D721Med (cell line): ENCODE data around the gene RASGRP3.

Experiments
- DNase-seq: peaks from one replicate; pipeline ENCODE4 v3.0.0; 2011; ENCODE audit warnings: low spot score; ENCODE audit not compliant: insufficient read length
- FAIRE-seq: peaks from 2 replicates; lab custom pipeline; 2011; peaks lifted over from hg19 to GRCh38; lab: Jason Lieb, UNC
- TF ChIP-seq, protein P1 (sequence below): IDR thresholded peaks from 2 replicates; pipeline ENCODE4 v1.5.1; 2012; ENCODE audit warnings: mild to moderate bottlenecking, control low read depth; ENCODE audit not compliant: insufficient read depth; ENCODE audit errors: missing control alignments

The RASGRP3 gene

GRCh38 chr2:33589444-33589843 is 113.0 kb downstream of the RASGRP3 start:
- TF ChIP-seq, protein P1, sequence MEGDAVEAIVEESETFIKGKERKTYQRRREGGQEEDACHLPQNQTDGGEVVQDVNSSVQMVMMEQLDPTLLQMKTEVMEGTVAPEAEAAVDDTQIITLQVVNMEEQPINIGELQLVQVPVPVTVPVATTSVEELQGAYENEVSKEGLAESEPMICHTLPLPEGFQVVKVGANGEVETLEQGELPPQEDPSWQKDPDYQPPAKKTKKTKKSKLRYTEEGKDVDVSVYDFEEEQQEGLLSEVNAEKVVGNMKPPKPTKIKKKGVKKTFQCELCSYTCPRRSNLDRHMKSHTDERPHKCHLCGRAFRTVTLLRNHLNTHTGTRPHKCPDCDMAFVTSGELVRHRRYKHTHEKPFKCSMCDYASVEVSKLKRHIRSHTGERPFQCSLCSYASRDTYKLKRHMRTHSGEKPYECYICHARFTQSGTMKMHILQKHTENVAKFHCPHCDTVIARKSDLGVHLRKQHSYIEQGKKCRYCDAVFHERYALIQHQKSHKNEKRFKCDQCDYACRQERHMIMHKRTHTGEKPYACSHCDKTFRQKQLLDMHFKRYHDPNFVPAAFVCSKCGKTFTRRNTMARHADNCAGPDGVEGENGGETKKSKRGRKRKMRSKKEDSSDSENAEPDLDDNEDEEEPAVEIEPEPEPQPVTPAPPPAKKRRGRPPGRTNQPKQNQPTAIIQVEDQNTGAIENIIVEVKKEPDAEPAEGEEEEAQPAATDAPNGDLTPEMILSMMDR: no peak
- FAIRE-seq: no peak
- no peak for DNase-seq

GRCh38 chr2:33595385-33595784 is 118.9 kb downstream of the RASGRP3 start:
- FAIRE-seq: no peak
- no peak for DNase-seq
- TF ChIP-seq, protein P1: no peak

DNA sequence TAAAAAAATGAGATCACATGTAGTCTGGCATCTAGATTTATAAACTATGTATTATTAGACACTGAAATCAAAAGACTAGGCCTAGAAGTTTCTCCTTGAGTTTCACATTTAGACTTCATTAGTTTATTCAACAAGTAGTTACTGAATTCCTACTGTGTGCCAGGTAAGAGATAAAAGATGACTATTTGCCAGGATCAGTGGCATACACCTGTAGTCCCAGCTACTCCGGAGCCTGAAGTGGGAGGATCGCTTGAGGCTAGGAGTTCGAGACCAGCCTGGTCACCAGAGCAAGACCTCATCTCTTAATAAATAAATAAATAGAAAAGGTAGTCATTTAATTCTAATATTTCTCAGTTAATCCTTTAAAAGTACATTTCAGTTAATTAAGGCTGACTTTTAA is 120.6 kb downstream of the RASGRP3 start:
- DNase-seq (no peak), FAIRE-seq (no peak)
- TF ChIP-seq, protein P1: no peak

DNA sequence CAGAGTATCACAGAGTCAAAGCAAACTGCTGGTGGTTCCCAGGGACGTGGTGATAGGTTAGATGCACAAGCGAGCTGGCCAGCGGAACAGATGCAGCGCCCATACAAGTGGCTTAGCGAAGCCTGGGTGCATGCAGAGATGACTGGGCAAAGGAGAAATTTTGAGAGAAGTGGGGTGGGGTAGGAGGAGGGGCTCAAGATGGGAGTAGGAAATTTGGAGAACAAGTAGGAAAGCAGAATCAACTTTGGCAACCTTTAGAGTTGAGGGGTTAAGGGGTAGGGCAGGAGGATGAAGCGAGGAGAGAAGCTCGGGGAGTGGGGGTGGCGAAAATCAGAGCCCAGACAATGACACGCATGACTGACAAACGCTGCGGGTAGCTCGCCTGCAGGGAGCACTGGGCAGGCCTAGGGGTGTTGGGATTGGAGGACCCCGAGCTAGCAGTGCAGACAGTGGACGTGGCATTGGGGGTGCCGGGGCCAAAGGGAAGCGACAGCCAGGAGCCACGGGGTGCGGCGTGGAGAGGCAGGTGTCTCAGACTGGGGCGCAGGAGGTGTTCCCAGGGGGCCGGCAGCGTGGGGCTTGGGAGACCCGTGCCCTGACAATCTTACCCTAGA is 122.2 kb downstream of the RASGRP3 start:
- DNase-seq (no peak), FAIRE-seq (no peak)
- TF ChIP-seq, protein P1: no peak

DNA sequence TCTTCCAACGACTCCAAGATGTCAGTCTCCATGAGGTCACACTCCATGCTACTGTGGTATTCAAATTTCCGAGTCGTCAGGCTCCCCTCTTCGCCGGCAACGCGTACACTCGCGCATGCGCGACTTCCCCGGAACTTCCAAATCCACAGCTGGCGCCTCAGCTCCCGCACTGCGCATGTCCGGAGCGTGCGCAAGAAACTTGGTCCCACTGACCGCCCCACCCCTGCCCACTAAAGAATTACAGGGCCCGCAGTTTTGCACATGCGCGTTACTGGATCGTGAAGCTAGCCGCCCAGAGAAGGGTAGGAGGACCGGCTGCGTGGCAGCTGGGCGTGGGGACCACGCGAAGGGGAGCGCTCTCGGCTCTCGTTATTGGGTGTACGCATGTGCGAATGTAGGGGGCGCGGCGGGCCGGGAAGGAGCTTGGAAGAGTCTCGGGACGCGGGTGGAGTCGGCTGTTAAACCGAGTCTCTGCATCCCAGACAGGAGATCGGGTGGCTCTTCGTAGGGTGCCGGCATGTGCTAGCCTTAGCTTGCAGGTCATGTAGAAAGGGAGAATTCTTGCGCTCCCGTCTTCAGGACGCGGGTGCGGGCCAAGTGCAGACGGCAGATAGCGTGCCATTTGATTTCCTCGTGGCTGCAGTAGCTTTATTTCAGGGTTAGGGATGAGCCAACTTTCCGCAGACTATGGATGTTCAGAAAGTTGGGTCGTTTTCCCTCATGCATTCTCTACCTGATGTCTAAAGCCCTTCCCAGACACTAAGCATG is 122.9 kb downstream of the RASGRP3 start, which contains the start of gene FAM98A:
Gene FAM98A (minus strand): TSS at position 125 of the 768 bp plus-strand sequence. CDS start 78 bp downstream, at position 47.
- TF ChIP-seq, protein P1: no peak
- DNase-seq: peak; percentile 60
- no peak for FAIRE-seq

GRCh38 chr2:33599943-33600192 is 123.4 kb downstream of the RASGRP3 start:
- DNase-seq (no peak), FAIRE-seq (no peak)
- TF ChIP-seq, protein P1: no peak
